ENCODE measurements around the gene FOXP2.

FOXP2 gene

DNA sequence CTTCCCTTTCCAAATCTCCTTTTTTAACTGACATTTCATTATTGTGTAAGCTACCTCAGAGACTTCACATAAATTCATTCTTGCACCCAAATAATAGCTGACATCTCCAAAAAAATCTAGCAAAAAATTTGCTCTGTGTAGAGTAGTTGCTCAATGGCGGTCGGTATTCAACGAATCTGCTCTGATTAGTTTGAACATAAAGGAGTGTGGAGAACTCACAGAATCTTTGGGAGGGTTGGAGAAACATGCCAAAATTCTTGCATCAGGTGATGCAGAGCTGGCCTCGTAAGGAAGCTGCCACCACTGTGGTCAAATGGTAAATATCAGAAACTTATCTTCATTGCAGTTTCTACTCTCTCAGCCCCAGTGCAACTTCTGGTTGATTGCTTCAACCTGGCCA lies 306.1 kb downstream of the FOXP2 start:
- TF ChIP-seq CTCF (IDR thresholded peaks at IDR 0.05; ENCODE audit: low read depth, low read length, missing control alignments): no peak
- no peak for DNase-seq (ENCODE audit: extremely low read depth, low read depth)
- H3K4me3 ChIP-seq (replicated peaks; ENCODE audit: low read depth, low read length): no peak overlapping the region

DNA sequence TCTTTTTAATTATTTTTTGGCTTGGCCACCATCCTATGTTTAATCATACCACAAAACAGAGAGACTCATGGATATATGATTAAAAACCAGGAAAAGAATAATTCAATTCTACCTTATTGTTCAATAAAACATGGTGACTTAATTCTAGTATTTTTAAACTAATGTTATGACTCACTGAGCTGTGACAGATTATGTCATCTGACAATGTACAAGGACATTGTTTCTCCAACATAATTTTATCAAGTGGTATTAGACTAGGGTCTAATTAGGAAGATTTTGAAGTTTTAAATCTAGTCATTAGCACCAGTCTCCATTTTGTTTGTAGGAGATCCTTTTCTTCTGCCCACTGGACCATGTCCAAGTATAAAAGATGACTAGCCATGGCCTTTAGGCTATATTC lies 307.9 kb downstream of the FOXP2 start:
- no peak for DNase-seq (ENCODE audit: extremely low read depth, low read depth)

GRCh38 chr7:114723308-114723707 lies 308.7 kb downstream of the FOXP2 start:
- no peak for DNase-seq (ENCODE audit: extremely low read depth, low read depth)
- no peak overlapping the region for H3K4me3 ChIP-seq (replicated peaks; ENCODE audit: low read depth, low read length)
- TF ChIP-seq CTCF (IDR thresholded peaks at IDR 0.05; ENCODE audit: low read depth, low read length, missing control alignments): no peak

More for the DNA sequence above, 307.9 kb downstream of the FOXP2 start:
- no peak overlapping the region for H3K4me3 ChIP-seq (replicated peaks; ENCODE audit: low read depth, low read length)
- TF ChIP-seq CTCF (IDR thresholded peaks at IDR 0.05; ENCODE audit: low read depth, low read length, missing control alignments): no peak

GRCh38 chr7:114740095-114740494 lies 325.5 kb downstream of the FOXP2 start:
- H3K4me3 ChIP-seq (replicated peaks; ENCODE audit: low read depth, low read length): no peak overlapping the region
- no peak for TF ChIP-seq CTCF (IDR thresholded peaks at IDR 0.05; ENCODE audit: low read depth, low read length, missing control alignments)
- DNase-seq (ENCODE audit: extremely low read depth, low read depth): no peak

DNA sequence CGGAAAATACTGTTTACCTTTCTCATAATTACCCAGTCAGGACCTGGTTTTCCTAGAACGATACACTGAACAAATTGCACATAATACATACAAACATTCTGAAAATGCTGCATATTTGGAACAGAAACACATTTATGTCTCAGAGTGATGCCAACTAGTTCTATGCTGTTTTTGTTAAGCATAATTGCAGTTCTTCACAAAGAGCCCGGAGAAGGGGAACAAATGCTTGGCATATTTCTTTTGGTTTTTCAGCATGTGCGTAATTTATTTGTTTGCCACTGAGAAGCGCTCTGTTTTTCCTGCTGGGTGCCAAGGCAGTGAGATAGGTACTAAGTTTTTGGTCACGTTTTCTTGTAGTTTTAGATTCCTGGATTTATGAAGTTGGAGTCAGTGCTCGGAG lies 326.3 kb downstream of the FOXP2 start:
- DNase-seq (ENCODE audit: extremely low read depth, low read depth): no peak
- no peak overlapping the region for H3K4me3 ChIP-seq (replicated peaks; ENCODE audit: low read depth, low read length)
- TF ChIP-seq CTCF (IDR thresholded peaks at IDR 0.05; ENCODE audit: low read depth, low read length, missing control alignments): no peak

GRCh38 chr7:114741911-114742310 lies 327.3 kb downstream of the FOXP2 start:
- H3K4me3 ChIP-seq (replicated peaks; ENCODE audit: low read depth, low read length): no peak overlapping the region
- DNase-seq (ENCODE audit: extremely low read depth, low read depth): no peak
- no peak for TF ChIP-seq CTCF (IDR thresholded peaks at IDR 0.05; ENCODE audit: low read depth, low read length, missing control alignments)
